ENCODE measurements around the gene TENT5C. TPM values are rescaled to one million over a fixed set of nuclear protein-coding genes. Genes with fewer than 3 reads are reported as not detected.

Gene TENT5C
- total RNA-seq, 1 experiment from 2014 or later = 1.4 TPM

DNA sequence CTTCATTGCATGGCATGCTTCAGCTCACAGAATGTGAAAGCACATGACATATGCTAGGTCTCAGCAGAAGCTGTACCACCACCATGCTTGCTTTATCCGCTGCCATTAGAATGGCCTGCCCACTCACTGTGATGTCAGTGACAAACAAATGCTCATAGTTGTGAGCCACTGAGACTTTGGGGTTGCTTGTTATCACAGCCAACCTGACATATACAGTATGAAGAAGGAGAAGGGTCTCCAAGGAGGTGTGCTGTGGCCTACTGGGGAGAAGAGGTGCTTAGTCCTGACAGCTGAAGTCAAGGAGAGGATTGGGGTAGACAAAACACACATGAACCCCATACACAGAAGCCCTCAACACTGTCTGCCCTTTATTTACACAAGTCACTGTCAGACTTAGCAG lies 19.5 kb upstream of the TENT5C start:
- no peak overlapping the region for H2AFZ ChIP-seq (ENCODE audit: low read depth, low read length, poor library complexity, severe bottlenecking)
- ATAC-seq = no peak

DNA sequence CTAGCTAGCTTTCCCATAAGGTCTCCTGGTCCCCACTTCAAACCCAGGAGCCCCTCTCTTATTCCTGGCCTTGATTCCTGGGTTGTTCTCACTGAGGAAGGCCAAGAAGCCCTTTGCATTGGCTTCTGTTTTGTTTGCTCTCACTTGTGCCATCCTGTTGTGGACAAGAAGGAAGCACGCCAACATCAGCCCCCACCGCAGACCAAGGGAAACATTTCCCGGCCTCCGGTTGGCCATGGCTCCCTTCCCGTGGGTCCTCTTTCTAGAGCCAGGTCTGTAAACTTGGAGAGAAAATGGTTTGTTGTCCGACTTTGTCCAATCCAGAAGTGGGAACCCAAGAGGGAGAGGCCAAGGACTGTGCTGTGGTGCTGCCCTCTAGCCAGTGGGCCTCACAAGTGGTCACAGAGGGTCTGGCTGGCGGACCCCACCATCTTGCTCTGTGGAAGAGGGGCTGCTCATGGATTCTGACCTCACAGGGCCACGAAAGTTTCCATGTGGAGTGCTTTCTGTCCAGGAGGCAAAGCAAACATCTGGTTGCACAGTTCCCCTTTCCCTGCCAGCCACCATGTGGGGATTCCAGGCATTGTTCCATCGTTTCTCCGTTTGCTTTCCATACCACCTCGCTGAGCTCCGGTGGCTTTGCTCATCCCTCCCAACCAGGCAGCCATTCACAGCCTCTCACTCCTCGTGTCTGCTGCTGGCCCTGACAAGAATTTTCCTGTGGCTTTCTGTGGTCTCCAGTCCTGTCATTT lies 18.9 kb upstream of the TENT5C start:
- Histone ChIP-seq H3K9ac (ENCODE audit: low read length) (no peak overlapping the region), H2AFZ (ENCODE audit: low read depth, low read length, poor library complexity, severe bottlenecking) (no peak overlapping the region), H4K20me1 (ENCODE audit: insufficient read depth) (no peaks in the 10 kb centered on the region), H3K27me3 (ENCODE audit: insufficient read depth, low read length) (no peaks in the 10 kb centered on the region), H3K4me1 (ENCODE audit: control insufficient read depth in 1 of 2, insufficient read depth in 2 of 2, low read length in 2 of 2) (no peaks in the 10 kb centered on the region), H3K9me2 (ENCODE audit: insufficient read depth) (no peaks in the 10 kb centered on the region), H3K36me3 (ENCODE audit: control insufficient read depth in 1 of 2, insufficient read depth in 2 of 2, low read length in 2 of 2) (no peaks in the 10 kb centered on the region), H3K27ac (ENCODE audit: low read depth, low read length) (no peak overlapping the region), H3K9me3 (ENCODE audit: control insufficient read depth in 1 of 2, insufficient read depth in 1 of 2, low read depth in 1 of 2, low read length in 2 of 2) (no peaks in the 10 kb centered on the region), H3K79me2 (ENCODE audit: insufficient read depth, low read length) (no peaks in the 10 kb centered on the region), H3K4me2 (ENCODE audit: low read length) (no peak overlapping the region), H3K4me3 (replicated peaks in 1 of 2; ENCODE audit: low read depth in 1 of 2, low read length in 2 of 2) (no peak overlapping the region)
- ChIA-PET POLR2A (no interaction called here), RAD21 (ENCODE audit: low non-redundant PET in 1 of 2, low total read pairs in 2 of 2, uncharacterized antibody in 2 of 2, unreplicated experiment in 2 of 2) (no interaction called here), CTCF (no interaction called here)
- intact Hi-C loops (cut with micrococcal nuclease) = no loop called here
- TF ChIP-seq EZH2phosphoT487 (IDR thresholded peaks at IDR 0.05; ENCODE audit: borderline replicate concordance) (no peak), ZFX (IDR thresholded peaks at IDR 0.05) (no peak), TCF7L2 (IDR thresholded peaks at IDR 0.05; ENCODE audit: borderline replicate concordance, extremely low read depth, insufficient read depth, insufficient read length) (no peak)
- TF ChIP-seq, protein P1, sequence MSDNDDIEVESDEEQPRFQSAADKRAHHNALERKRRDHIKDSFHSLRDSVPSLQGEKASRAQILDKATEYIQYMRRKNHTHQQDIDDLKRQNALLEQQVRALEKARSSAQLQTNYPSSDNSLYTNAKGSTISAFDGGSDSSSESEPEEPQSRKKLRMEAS (IDR thresholded peaks at IDR 0.05) = no peak
- ATAC-seq = no peak
- no peak for DNase-seq (ENCODE audit: low read depth, low spot score)
- BruUV-seq (replicated peaks) = no TSS peak

More for the DNA sequence above, 19.5 kb upstream of the TENT5C start:
- no TSS peak for BruUV-seq (replicated peaks)
- no peaks in the 10 kb centered on the region for H3K4me1 ChIP-seq (ENCODE audit: control insufficient read depth in 1 of 2, insufficient read depth in 2 of 2, low read length in 2 of 2)
- DNase-seq (ENCODE audit: low read depth, low spot score) = no peak
- intact Hi-C loops (cut with micrococcal nuclease) = no loop called here
- H4K20me1 ChIP-seq (ENCODE audit: insufficient read depth) = no peaks in the 10 kb centered on the region
- no peak overlapping the region for H3K9ac ChIP-seq (ENCODE audit: low read length)
- no peaks in the 10 kb centered on the region for H3K27me3 ChIP-seq (ENCODE audit: insufficient read depth, low read length)
- no peak overlapping the region for H3K4me2 ChIP-seq (ENCODE audit: low read length)
- POLR2A ChIA-PET = no interaction called here
- no peak overlapping the region for H3K27ac ChIP-seq (ENCODE audit: low read depth, low read length)
- no peaks in the 10 kb centered on the region for H3K79me2 ChIP-seq (ENCODE audit: insufficient read depth, low read length)
- no peak overlapping the region for H3K4me3 ChIP-seq (replicated peaks in 1 of 2; ENCODE audit: low read depth in 1 of 2, low read length in 2 of 2)
- H3K9me2 ChIP-seq (ENCODE audit: insufficient read depth) = no peaks in the 10 kb centered on the region
- H3K9me3 ChIP-seq (ENCODE audit: control insufficient read depth in 1 of 2, insufficient read depth in 1 of 2, low read depth in 1 of 2, low read length in 2 of 2) = no peaks in the 10 kb centered on the region
- RAD21 ChIA-PET (ENCODE audit: low non-redundant PET in 1 of 2, low total read pairs in 2 of 2, uncharacterized antibody in 2 of 2, unreplicated experiment in 2 of 2) = no interaction called here
- CTCF ChIA-PET = no interaction called here
- TF ChIP-seq SIN3A (IDR thresholded peaks at IDR 0.05; ENCODE audit: low read depth) (no peak), JUND (IDR thresholded peaks at IDR 0.05) (no peak), RAD21 (IDR thresholded peaks at IDR 0.05; ENCODE audit: low read depth) (no peak), YY1 (IDR thresholded peaks at IDR 0.05; ENCODE audit: extremely low read depth, insufficient replicate concordance, low read depth, low read length) (no peak), EZH2phosphoT487 (IDR thresholded peaks at IDR 0.05; ENCODE audit: borderline replicate concordance) (no peak)
- no peaks in the 10 kb centered on the region for H3K36me3 ChIP-seq (ENCODE audit: control insufficient read depth in 1 of 2, insufficient read depth in 2 of 2, low read length in 2 of 2)
